Endothelial cell of umbilical vein (primary cell): Measurements from ENCODE around the gene ELP4. TPM values are rescaled to one million over a fixed set of nuclear protein-coding genes. Genes with fewer than 3 reads are reported as not detected.
"Not testable (repeated sequence)": the region's sequence is repeated elsewhere in the genome, so short reads cannot be mapped to it uniquely, and the experiment has no call there.

Source experiments
- BruUV-seq: library from RNA; stranded (reverse); fragments of 400-500 nt; replicated peaks from 2 replicates; lab custom pipeline; 2021; lab: Mats Ljungman, UMichigan
- CTCF ChIA-PET: fragments of 300-600, 350-600 bp; sonication (Branson Sonifier 250); formaldehyde crosslinking; loops from one replicate; lab custom pipeline; 2021; ENCODE audit warnings: antibody characterized with exemption, inconsistent platforms; lab: Charles Lee
- POLR2A ChIA-PET: fragments of 300-600, 350-600 bp; sonication (Branson Sonifier 250); formaldehyde crosslinking; loops from one replicate; lab custom pipeline; 2021; ENCODE audit warnings: antibody characterized with exemption, inconsistent platforms; lab: Charles Lee
- DNase-seq: peaks from one replicate; pipeline ENCODE4 v3.0.0-alpha.2; 2011; ENCODE audit warnings: low read depth, low spot score
- FAIRE-seq: peaks from 2 replicates; lab custom pipeline; 2011; peaks lifted over from hg19 to GRCh38; lab: Jason Lieb, UNC
- H2AFZ ChIP-seq: 2 replicates; pipeline ENCODE4 v1.6.0; 2012; ENCODE audit warnings: low read depth, low read length, control low read depth, inconsistent platforms
- H3K27ac ChIP-seq: 2 replicates; pipeline ENCODE4 v1.5.1; 2011; ENCODE audit warnings: low read depth, mild to moderate bottlenecking, control low read depth, low read length, moderate library complexity; ENCODE audit not compliant: insufficient read depth
- H3K27me3 ChIP-seq, 2 experiments: 2 replicates each; pipeline versions ENCODE4 v1.6.0 to v1.6.1; 2011; ENCODE audit warnings: low read length in 2 of 2, mixed read lengths in 1 of 2; ENCODE audit not compliant: control insufficient read depth in 2 of 2, insufficient read depth in 2 of 2
- H3K36me3 ChIP-seq, 2 experiments: 2 replicates in 1 of 2; 3 replicates in 1 of 2; pipeline ENCODE4 v1.5.1; 2011; ENCODE audit warnings: low read length in 2 of 2, mild to moderate bottlenecking in 1 of 2, moderate library complexity in 1 of 2; ENCODE audit not compliant: control insufficient read depth in 2 of 2, insufficient read depth in 2 of 2; ENCODE audit errors: extremely low read depth in 1 of 2
- H3K4me1 ChIP-seq: 3 replicates; pipeline ENCODE4 v1.5.1; 2011; ENCODE audit warnings: mild to moderate bottlenecking, low read length; ENCODE audit not compliant: control insufficient read depth, insufficient read depth; ENCODE audit errors: extremely low read depth
- H3K4me2 ChIP-seq: 2 replicates; pipeline ENCODE4 v1.6.1; 2011; ENCODE audit warnings: low read length, control low read depth, mixed read lengths; ENCODE audit not compliant: insufficient read depth
- H3K4me3 ChIP-seq, 3 experiments: fragments of 200-600 bp in 1 of 3; sonication (generic), shearing (Covaris generic) in 1 of 3; replicated peaks in 1 of 3; 2 replicates each; pipeline ENCODE4 v1.5.1; 2011 to 2016; ENCODE audit warnings: control low read depth in 3 of 3, low read length in 3 of 3, mild to moderate bottlenecking in 2 of 3, inconsistent platforms in 1 of 3, low read depth in 1 of 3, moderate library complexity in 1 of 3; ENCODE audit not compliant: insufficient read depth in 1 of 3
- H3K79me2 ChIP-seq: 2 replicates; pipeline ENCODE4 v1.6.0; 2012; ENCODE audit warnings: low read length, inconsistent platforms; ENCODE audit not compliant: control insufficient read depth, insufficient read depth
- H3K9ac ChIP-seq: replicated peaks from 2 replicates; pipeline ENCODE3; 2011; ENCODE audit warnings: low read length, control low read depth; ENCODE audit not compliant: insufficient read depth; ENCODE audit errors: extremely low read depth
- H3K9me1 ChIP-seq: replicated peaks from 3 replicates; pipeline ENCODE4 v1.6.0; 2011; ENCODE audit warnings: mild to moderate bottlenecking, low read length; ENCODE audit not compliant: control insufficient read depth, insufficient read depth; ENCODE audit errors: extremely low read depth
- H3K9me3 ChIP-seq: replicated peaks from 2 replicates; pipeline ENCODE4 v1.5.1; 2012; ENCODE audit warnings: low read length, inconsistent platforms; ENCODE audit not compliant: control insufficient read depth, insufficient read depth
- H4K20me1 ChIP-seq: replicated peaks from 2 replicates; pipeline ENCODE3; 2011; ENCODE audit warnings: mild to moderate bottlenecking, low read length; ENCODE audit not compliant: control insufficient read depth, insufficient read depth; ENCODE audit errors: extremely low read depth
- EZH2 ChIP-seq: IDR thresholded peaks from 2 replicates; pipeline ENCODE4 v1.6.1; 2012; ENCODE audit warnings: borderline replicate concordance, low read depth, mild to moderate bottlenecking, moderate library complexity, low read length, inconsistent platforms; ENCODE audit not compliant: severe bottlenecking
- GATA2 ChIP-seq: IDR thresholded peaks from 2 replicates; pipeline ENCODE4 v1.7.0; 2011; ENCODE audit warnings: low read depth, mild to moderate bottlenecking, moderate library complexity, mixed read lengths, low read length; ENCODE audit not compliant: insufficient read length, insufficient read depth
- dilution Hi-C: fragments of 300-500 bp; cut with MboI; formaldehyde crosslinking; loops from one replicate; pipeline ENCODE4 v1.15.0; 2019; ENCODE audit warnings: low sequenced_read_pairs; ENCODE audit not compliant: extremely low pct_ligation_motif_present
- intact Hi-C: fragments of 100-400 bp; cut with micrococcal nuclease; formaldehyde crosslinking; loops from one replicate; pipeline ENCODE4 v1.10.0; 2022
- polyA plus RNA-seq, 4 experiments: library from polyadenylated mRNA; depleted of rRNA in 3 of 4; stranded (reverse) in 3 of 4; unstranded in 1 of 4; fragments of >200 nt; gene quantifications; 2 replicates each; pipeline versions ENCODE4 v1.2.1 to v1.2.3, GENCODE V29; 2011 to 2012; ENCODE audit warnings: missing spikeins in 1 of 4
- total RNA-seq: library from RNA; stranded (reverse); gene quantifications from 2 replicates; pipeline ENCODE4 v1.2.3, GENCODE V29; 2021
- TF ChIP-seq, protein P1 (sequence below), 2 donors: IDR thresholded peaks; 1 replicate in 1 of 2; 2 replicates in 1 of 2; pipeline ENCODE4 v1.5.1; 2011; ENCODE audit warnings: low read length in 2 of 2, mild to moderate bottlenecking in 2 of 2, moderate library complexity in 2 of 2, control low read depth in 1 of 2, inconsistent platforms in 1 of 2, low read depth in 1 of 2; ENCODE audit not compliant: insufficient read depth in 1 of 2; ENCODE audit errors: extremely low read depth in 1 of 2

Gene ELP4
- total and polyA plus RNA-seq, 2 donors (not counting 3 experiments of a cell fraction or from before 2014, with no cell fraction given): 11.6 to 16.3 TPM

- dilution Hi-C loops, H3K4me3 ChIP-seq, H3K9me1 ChIP-seq, H3K27me3 ChIP-seq, CTCF ChIA-PET, POLR2A ChIA-PET, H3K9ac ChIP-seq, H3K4me1 ChIP-seq, intact Hi-C loops, H3K27ac ChIP-seq, H3K4me2 ChIP-seq, H3K9me3 ChIP-seq, FAIRE-seq, H3K79me2 ChIP-seq, H2AFZ ChIP-seq, DNase-seq, H3K36me3 ChIP-seq, H4K20me1 ChIP-seq, BruUV-seq: not testable (repeated sequence)
These were observed 231.3 kb downstream of the ELP4 start for GRCh38 chr11:31740731-31741368.

DNA sequence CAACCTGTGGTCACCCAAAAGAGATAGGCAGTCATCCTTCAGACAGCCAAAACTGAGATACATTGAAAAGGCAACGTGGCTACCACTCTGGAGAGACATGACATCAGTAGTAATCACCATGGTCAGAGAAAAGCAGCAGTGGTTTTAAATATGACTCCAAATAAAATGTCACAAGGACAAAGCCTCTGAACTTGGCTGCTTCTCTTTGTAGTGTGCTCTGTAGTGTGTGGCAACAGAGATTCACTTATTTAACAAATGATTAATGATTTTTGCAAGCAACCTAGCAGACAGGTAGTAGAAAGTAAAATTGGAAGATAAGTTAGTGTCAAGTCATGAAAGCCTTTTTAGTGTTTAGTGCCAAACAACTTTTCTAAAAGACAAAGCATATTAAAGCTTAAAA lies 238.0 kb downstream of the ELP4 start:
- dilution Hi-C loops: no loop called here
- no peaks in the 10 kb centered on the region for H3K9me1 ChIP-seq
- H3K79me2 ChIP-seq: no peaks in the 10 kb centered on the region
- ChIA-PET POLR2A (no interaction called here), CTCF (interaction anchor here (1.0 to 1.9 kb wide), 2 partner anchors 16 to 106 kb away, joined by 4 to 7 read pairs; no protein-coding TSS in a partner anchor)
- no peak overlapping the region for H3K4me3 ChIP-seq
- no peak overlapping the region for H3K4me2 ChIP-seq
- H3K27ac ChIP-seq: no peak overlapping the region
- no peaks in the 10 kb centered on the region for H3K27me3 ChIP-seq
- DNase-seq (peak; percentile 2), FAIRE-seq (no peak)
- no peaks in the 10 kb centered on the region for H3K36me3 ChIP-seq
- no peak overlapping the region for H3K9ac ChIP-seq
- no peaks in the 10 kb centered on the region for H3K4me1 ChIP-seq
- TF ChIP-seq EZH2 (no peak), GATA2 (no peak)
- TF ChIP-seq, protein P1, sequence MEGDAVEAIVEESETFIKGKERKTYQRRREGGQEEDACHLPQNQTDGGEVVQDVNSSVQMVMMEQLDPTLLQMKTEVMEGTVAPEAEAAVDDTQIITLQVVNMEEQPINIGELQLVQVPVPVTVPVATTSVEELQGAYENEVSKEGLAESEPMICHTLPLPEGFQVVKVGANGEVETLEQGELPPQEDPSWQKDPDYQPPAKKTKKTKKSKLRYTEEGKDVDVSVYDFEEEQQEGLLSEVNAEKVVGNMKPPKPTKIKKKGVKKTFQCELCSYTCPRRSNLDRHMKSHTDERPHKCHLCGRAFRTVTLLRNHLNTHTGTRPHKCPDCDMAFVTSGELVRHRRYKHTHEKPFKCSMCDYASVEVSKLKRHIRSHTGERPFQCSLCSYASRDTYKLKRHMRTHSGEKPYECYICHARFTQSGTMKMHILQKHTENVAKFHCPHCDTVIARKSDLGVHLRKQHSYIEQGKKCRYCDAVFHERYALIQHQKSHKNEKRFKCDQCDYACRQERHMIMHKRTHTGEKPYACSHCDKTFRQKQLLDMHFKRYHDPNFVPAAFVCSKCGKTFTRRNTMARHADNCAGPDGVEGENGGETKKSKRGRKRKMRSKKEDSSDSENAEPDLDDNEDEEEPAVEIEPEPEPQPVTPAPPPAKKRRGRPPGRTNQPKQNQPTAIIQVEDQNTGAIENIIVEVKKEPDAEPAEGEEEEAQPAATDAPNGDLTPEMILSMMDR (IDR thresholded peaks at IDR 0.05; ENCODE audit: extremely low read depth in 1 of 2, insufficient read depth in 1 of 2, low read depth in 1 of 2, low read length in 2 of 2): no peak
- BruUV-seq: no TSS peak
- no peaks in the 10 kb centered on the region for H4K20me1 ChIP-seq
- no peaks in the 10 kb centered on the region for H3K9me3 ChIP-seq
- intact Hi-C loops: no loop called here
- H2AFZ ChIP-seq: no peak overlapping the region
